Fibroblast of lung (primary cell): ENCODE results near the gene CHAT. TPM values are rescaled to one million over a fixed set of nuclear protein-coding genes. Genes with fewer than 3 reads are reported as not detected.

Experiments used
- DNase-seq, 2 donors: peaks; one replicate each; pipeline versions ENCODE4 v3.0.0 to v3.0.0-alpha.2; 2010; ENCODE audit warnings: low read depth in 2 of 2
- H2AFZ ChIP-seq: 2 replicates; pipeline ENCODE4 v1.5.1; 2012; ENCODE audit warnings: low read length, control low read depth, inconsistent platforms
- H3K27ac ChIP-seq: 2 replicates; pipeline ENCODE4 v1.5.1; 2011; ENCODE audit warnings: low read length, control low read depth; ENCODE audit not compliant: insufficient read depth
- H3K27me3 ChIP-seq: 2 replicates; pipeline ENCODE4 v1.5.1; 2011; ENCODE audit warnings: mild to moderate bottlenecking, low read length; ENCODE audit not compliant: control insufficient read depth, insufficient read depth
- H3K36me3 ChIP-seq: 2 replicates; pipeline ENCODE4 v1.5.1; 2011; ENCODE audit warnings: low read length; ENCODE audit not compliant: control insufficient read depth, insufficient read depth
- H3K4me1 ChIP-seq: 2 replicates; pipeline ENCODE4 v1.5.1; 2011; ENCODE audit warnings: low read length; ENCODE audit not compliant: control insufficient read depth, insufficient read depth; ENCODE audit errors: extremely low read depth
- H3K4me2 ChIP-seq: 2 replicates; pipeline ENCODE4 v1.5.1; 2011; ENCODE audit warnings: low read length, control low read depth; ENCODE audit not compliant: insufficient read depth; ENCODE audit errors: extremely low read depth
- H3K4me3 ChIP-seq, 4 experiments: fragments of 200-600 bp in 1 of 4; sonication (generic) in 1 of 4; replicated peaks in 1 of 4; 2 replicates each; pipeline ENCODE4 v1.5.1; 2011 to 2016; ENCODE audit warnings: low read length in 4 of 4, low read depth in 3 of 4, mild to moderate bottlenecking in 3 of 4, control low read depth in 2 of 4, inconsistent platforms in 1 of 4, mixed read lengths in 1 of 4; ENCODE audit not compliant: insufficient read depth in 1 of 4; ENCODE audit errors: control extremely low read depth in 1 of 4
- H3K79me2 ChIP-seq: 2 replicates; pipeline ENCODE4 v1.5.1; 2012; ENCODE audit warnings: mild to moderate bottlenecking, low read length, inconsistent platforms; ENCODE audit not compliant: control insufficient read depth, insufficient read depth
- H3K9ac ChIP-seq: 2 replicates; pipeline ENCODE4 v1.5.1; 2011; ENCODE audit warnings: mild to moderate bottlenecking, low read length, control low read depth; ENCODE audit not compliant: insufficient read depth
- H3K9me3 ChIP-seq: 2 replicates; pipeline ENCODE4 v1.5.1; 2012; ENCODE audit warnings: low read depth, low read length; ENCODE audit not compliant: control insufficient read depth, insufficient read depth
- H4K20me1 ChIP-seq: 2 replicates; pipeline ENCODE4 v1.5.1; 2011; ENCODE audit warnings: low read length; ENCODE audit not compliant: control insufficient read depth, insufficient read depth; ENCODE audit errors: extremely low read depth
- CTCF ChIP-seq, 2 donors: IDR thresholded peaks in 1 of 2; conservative IDR thresholded peaks in 1 of 2; 1 replicate in 1 of 2; 2 replicates in 1 of 2; pipeline ENCODE4 v1.5.1; 2011 to 2012; ENCODE audit warnings: low read length in 2 of 2, control low read depth in 1 of 2, inconsistent platforms in 1 of 2, low read depth in 1 of 2, mild to moderate bottlenecking in 1 of 2
- EZH2 ChIP-seq: IDR thresholded peaks from 2 replicates; pipeline ENCODE4 v1.5.1; 2012; ENCODE audit warnings: low read length, control low read depth, mild to moderate bottlenecking; ENCODE audit errors: missing control alignments
- polyA plus RNA-seq, 2 donors: library from polyadenylated mRNA; depleted of rRNA in 1 of 2; stranded (reverse) in 1 of 2; unstranded in 1 of 2; fragments of >200 nt; gene quantifications; 2 replicates each; pipeline ENCODE4 v1.2.1, GENCODE V29; 2011 to 2012; ENCODE audit warnings: missing spikeins in 1 of 2
- total RNA-seq: library from RNA; depleted of rRNA; stranded (reverse); fragments of >200 nt; gene quantifications from 2 replicates; pipeline ENCODE4 v1.2.1, GENCODE V29; 2014

CHAT gene
- total and polyA plus RNA-seq, 2 donors (not counting 1 experiment from before 2014, with no cell fraction given): not detected

DNA sequence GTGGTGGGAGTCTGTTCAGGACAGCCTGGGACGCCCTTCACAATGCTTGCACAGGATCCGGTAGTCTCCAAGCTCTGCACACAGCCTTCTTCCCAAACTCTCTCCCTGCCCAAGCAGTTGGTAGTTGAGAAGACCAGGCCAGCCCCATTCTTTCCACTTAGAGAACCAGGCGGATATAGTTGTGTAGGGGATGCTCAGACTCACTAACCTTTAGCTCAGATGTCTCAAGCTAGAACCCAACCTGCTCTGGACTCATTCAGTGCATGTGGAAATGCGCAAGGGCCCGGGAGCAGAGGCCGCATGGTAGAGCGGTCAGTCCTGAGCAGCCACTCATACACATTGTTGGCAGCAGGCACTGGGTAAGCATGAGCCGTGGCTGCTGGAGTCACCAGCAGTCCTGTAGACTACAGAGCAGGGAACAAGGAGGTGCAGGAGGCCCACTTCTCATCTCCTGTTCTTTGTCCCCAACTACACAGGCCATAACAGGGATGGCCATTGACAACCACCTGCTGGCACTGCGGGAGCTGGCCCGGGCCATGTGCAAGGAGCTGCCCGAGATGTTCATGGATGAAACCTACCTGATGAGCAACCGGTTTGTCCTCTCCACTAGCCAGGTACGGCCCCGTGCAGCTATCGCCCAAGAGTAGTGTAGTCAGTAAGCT is 48.5 kb downstream of the CHAT start:
- H3K4me3 ChIP-seq: no peak overlapping the region

GRCh38 chr10:49663596-49663995 is 49.8 kb downstream of the CHAT start:
- no peak for DNase-seq
- Histone ChIP-seq H2AFZ (no peak overlapping the region), H3K4me3 (no peak overlapping the region), H3K9ac (no peak overlapping the region), H3K27ac (no peak overlapping the region), H3K79me2 (no peaks in the 10 kb centered on the region), H4K20me1 (no peaks in the 10 kb centered on the region), H3K4me2 (no peak overlapping the region), H3K4me1 (no peaks in the 10 kb centered on the region), H3K9me3 (no peaks in the 10 kb centered on the region), H3K36me3 (no peaks in the 10 kb centered on the region), H3K27me3 (no peaks in the 10 kb centered on the region)
- TF ChIP-seq CTCF (conservative IDR thresholded peaks at IDR 0.05 in 1 of 2, IDR thresholded peaks at IDR 0.05 in 1 of 2; ENCODE audit: low read depth in 1 of 2, low read length in 2 of 2) (no peak), EZH2 (no peak)

More for the DNA sequence above, 48.5 kb downstream of the CHAT start:
- Histone ChIP-seq H3K4me2 (no peak overlapping the region), H3K9me3 (no peaks in the 10 kb centered on the region), H3K27me3 (no peaks in the 10 kb centered on the region), H3K79me2 (no peaks in the 10 kb centered on the region), H3K36me3 (no peaks in the 10 kb centered on the region), H2AFZ (no peak overlapping the region), H3K9ac (no peak overlapping the region), H3K27ac (no peak overlapping the region), H3K4me1 (no peaks in the 10 kb centered on the region), H4K20me1 (no peaks in the 10 kb centered on the region)
- DNase-seq: no peak
- TF ChIP-seq CTCF (conservative IDR thresholded peaks at IDR 0.05 in 1 of 2, IDR thresholded peaks at IDR 0.05 in 1 of 2; ENCODE audit: low read depth in 1 of 2, low read length in 2 of 2) (no peak), EZH2 (no peak)

GRCh38 chr10:49664006-49664841 is 50.4 kb downstream of the CHAT start:
- Histone ChIP-seq H3K4me2 (no peak overlapping the region), H3K4me1 (no peaks in the 10 kb centered on the region), H3K4me3 (no peak overlapping the region), H4K20me1 (no peaks in the 10 kb centered on the region), H3K36me3 (no peaks in the 10 kb centered on the region), H3K9me3 (no peaks in the 10 kb centered on the region), H2AFZ (no peak overlapping the region), H3K79me2 (no peaks in the 10 kb centered on the region), H3K27ac (no peak overlapping the region), H3K9ac (no peak overlapping the region), H3K27me3 (no peaks in the 10 kb centered on the region)
- DNase-seq: no peak
- TF ChIP-seq EZH2 (no peak), CTCF (conservative IDR thresholded peaks at IDR 0.05 in 1 of 2, IDR thresholded peaks at IDR 0.05 in 1 of 2; ENCODE audit: low read depth in 1 of 2, low read length in 2 of 2) (no peak)
